ENCODE data around the gene ADGRV1. TPM values are rescaled to one million over a fixed set of nuclear protein-coding genes. Genes with fewer than 3 reads are reported as not detected.
A peak's percentile ranks its signal among the peaks of the same experiment; 100 is the strongest.

The ADGRV1 gene
- total RNA-seq, 1 experiment from 2014 or later: 0.45 TPM

DNA sequence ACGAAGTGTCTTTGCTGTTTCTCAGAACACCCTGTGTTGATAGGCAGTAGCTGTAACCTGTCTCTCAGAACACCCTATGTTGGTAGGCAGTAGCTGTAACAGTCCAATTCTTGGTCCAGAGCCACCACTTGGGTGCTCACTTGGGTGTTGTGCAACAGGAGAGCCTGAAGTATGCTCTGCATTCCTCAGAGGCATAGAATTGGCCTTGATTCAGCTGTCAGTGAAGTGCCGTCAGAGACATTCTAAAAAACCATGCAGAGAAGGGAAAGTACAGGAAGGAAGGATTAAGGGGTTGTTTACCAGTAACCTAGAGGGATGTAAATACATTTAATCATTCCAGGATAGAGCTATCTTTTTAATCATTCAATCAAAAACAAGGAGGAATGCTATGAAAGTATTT lies 593.4 kb downstream of the ADGRV1 start:
- DNase-seq (ENCODE audit: low read depth): peak; percentile 55

DNA sequence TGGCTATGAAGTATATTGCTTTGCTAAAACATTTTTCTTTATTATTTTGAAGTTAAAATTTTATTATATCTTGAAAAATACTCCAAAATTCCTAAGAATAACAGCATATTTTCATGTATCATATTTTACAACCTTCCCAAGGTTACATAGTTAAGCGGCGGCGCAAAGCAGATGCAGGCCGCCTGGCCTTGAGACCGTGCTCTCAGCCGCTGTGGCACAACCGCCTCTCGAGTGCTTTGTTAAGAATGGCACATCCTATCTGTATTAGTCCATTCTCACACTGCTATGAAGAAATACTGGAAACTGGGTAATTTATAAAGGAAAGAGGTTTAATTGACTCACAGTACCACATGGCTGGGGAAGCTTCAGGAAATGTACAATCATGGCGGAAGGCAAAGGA lies 595.7 kb downstream of the ADGRV1 start:
- no peak for DNase-seq (ENCODE audit: low read depth)

DNA sequence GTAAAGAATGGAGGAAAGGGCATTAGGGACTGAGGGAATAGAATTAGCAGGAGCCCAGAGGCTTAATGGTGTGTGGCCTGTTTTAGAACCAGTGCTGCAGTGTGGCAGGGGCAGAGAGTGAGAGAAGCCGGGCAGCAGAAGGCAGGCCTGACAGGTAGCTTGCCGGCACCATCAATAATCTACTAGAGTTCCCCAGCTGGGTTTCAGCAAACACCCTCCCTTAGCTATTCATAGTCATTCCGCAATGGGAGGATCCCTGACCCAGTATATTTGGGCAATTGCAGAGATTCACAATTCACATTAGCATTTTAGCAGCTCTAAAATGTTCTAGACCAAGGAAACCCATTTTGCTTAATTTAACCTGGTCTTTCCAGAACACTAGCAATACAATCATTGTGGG lies 596.7 kb downstream of the ADGRV1 start:
- no peak for DNase-seq (ENCODE audit: low read depth)

DNA sequence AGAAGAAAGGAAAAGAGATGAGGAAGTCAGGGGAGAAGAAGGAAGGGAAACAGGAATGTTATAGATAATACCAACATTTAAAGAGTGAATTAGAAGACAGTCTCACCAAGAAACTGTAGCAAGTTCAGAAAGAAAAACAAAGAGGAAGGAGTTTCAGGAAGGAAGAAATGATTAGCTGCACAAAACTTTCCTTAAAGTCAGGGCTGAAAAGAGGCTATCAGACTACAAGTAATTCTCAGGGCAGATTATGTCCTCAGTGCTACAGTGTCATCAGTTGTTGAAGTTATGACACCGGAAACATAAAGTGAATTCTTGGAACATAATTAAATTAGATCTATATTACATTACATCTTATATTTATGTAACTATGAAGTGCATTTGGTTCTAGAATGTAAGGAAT lies 597.6 kb downstream of the ADGRV1 start:
- DNase-seq (ENCODE audit: low read depth): no peak

DNA sequence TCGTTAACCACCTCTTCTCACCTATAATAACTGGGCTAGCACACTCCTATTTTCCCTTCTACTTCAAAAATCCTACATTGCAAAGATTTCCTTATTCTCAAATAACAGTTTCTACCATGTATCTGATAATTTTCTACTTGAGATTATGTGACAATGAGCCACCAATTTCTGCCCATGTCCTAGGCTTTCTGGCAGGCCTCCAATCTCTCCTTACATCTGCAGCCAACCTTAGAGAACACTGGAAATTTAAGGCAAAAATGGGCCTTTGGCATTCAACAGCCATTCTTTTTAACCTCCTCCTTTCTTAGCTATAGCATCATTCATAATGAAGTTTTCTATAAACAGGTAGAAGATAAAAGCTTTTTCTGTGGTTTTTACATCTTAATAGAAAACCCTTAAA lies 599.4 kb downstream of the ADGRV1 start:
- no peak for DNase-seq (ENCODE audit: low read depth)

DNA sequence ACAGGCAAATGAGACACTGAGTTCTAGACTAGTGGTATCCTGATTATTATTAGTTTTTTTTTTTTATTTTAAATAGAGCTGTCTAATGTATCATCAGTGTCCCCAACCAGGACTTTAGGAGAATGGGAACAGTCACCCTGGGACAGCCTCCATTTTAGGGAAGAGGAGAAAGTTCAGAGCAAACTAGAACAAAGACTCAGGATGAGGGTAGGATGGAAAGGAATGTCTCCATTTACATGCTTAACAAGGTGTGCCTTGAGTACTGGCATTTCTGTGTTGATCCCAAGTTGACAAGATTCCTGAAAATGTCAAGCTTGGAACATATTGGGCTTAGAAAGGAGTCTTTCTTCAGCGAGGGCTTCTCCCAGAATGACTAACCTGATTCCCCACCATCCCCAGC lies 601.0 kb downstream of the ADGRV1 start:
- no peak for DNase-seq (ENCODE audit: low read depth)

DNA sequence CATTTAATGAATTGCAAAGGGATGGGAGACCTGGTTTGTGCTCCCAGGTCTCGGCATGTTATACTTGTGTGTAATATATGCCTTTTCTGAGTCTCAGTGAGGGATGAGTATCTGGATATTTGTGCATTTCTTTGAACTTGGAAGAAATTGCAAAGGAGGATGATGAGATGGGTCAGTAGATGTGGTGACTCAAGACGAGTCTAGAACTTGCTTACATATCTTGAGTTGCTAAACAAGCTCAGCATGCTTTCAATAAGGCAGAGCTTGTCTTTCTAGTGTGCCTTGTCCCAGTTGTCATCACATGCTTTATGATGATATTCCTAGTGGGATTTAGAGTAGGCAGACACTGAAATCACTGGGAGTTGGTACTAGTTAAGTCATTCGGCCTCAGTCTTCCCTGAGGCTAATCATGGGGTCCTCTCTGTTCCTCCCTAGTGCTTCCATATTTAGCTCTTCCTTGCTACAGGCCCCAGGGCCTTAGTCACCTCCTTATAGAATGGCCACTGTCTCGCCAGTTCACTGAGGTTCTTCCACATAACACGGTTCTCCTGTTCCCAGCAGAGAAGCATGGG lies 602.2 kb downstream of the ADGRV1 start:
- DNase-seq (ENCODE audit: low read depth): no peak

DNA sequence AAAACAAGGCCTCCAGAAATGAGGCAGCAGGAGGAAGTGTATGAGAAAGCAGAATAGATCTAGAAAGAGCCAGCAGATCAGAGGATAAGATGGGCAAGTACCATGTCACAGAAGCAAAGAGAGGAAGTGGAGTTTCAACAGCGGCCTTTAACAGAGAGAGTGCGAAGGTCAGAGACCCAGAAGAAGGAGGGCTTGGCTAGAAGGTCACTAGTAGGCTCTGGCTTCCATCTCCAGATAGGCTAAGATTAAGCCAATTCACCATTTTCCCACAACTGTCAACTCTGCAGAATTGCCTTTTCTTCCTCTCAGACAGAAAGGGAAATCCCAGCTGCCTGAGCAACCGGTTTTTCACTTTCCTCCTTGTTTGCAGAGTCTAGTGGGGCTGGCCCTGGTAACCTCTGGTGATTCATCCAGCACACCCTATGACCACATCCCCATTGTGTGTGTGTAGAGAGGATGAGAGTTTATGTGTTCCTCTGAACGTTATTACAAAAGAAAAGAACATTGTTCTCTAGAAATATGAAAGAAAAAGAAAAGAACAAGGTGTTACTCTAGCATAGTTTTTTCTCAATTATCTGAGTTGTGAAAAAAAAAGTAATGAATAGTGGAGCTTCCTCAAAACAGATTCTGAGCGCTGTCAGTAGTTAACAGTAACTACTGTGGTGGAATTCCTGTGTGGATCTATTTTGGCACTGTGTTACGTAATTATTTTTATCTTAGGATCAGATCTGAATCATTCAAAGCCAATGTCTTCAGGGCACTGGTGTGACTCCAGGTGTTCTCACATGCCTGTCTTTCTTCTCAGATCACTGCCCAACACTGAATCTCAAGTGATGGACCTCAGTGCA lies 604.2 kb downstream of the ADGRV1 start:
- peak; percentile 96 for DNase-seq (ENCODE audit: low read depth)

DNA sequence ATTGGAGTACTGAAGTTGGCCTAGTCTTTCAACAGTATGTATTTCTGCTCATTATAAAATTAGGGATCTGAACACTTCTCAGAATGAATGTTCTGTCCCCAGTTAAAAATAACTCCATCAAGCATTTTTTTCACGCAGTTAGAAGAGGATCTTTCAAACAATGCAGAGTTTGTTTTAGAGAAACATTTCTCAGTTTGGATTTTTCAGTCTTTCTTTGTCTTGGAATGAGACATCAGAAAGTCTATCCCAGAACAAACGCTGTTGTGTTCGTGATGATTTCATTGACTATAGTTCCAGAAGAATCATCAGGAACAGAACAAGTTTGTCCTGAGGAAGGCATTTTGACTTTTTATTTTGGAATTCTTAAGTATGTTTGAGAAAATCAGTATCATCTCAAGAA lies 605.8 kb downstream of the ADGRV1 start:
- no peak for DNase-seq (ENCODE audit: low read depth)

DNA sequence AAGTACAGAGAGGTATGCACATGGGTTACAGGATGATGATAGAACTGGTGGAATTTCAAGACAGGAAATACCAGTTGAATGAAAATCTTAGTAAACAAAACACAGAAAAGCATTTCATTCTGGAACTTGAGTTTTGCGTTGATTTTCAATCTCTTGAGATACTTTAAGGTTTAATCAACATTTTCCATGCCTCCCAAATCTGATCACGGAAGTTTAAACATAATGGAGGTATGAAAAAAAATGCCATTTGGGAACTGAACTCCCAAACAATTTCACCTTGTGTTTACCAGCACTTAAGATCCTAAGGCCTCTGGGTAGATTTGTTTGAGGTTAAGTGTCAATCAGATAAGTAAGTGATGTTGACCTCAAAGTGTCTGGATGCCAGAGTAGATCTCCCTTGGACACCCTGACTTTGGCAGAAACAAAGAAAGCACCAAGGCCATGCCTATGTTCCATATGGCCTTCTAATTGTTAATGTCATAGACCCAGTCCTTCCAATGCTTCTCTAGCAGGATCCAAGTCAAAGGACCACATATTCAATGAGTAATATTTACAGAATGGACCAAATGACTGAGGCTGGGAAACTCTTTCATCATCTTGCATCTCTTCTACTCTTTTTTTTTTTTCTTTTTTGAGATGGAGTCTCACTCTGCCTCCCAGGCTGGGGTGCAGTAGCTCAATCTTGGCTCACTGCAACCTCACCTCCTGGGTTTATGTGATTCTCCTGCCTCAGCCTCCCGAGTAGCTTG lies 607.6 kb downstream of the ADGRV1 start:
- DNase-seq (ENCODE audit: low read depth): peak; percentile 34

DNA sequence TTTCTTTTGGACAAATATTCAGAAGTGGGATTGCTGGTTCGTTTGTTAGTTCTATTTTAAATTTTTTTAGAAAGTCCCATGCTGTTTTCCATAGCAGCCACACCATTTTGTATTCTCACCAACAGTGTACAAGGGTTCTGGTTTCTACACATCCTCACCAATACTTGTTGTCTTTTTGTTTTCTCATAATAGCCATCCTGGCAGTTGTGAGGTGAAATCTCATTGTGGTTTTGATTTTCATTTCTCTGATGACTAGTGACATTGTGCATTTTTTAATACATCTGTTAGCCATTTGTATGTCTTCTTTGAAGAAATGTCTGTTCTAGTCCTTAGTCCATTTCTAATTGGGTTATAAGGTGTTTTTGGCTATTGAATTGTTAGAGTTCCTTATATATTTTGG lies 610.3 kb downstream of the ADGRV1 start:
- DNase-seq (ENCODE audit: low read depth): no peak

DNA sequence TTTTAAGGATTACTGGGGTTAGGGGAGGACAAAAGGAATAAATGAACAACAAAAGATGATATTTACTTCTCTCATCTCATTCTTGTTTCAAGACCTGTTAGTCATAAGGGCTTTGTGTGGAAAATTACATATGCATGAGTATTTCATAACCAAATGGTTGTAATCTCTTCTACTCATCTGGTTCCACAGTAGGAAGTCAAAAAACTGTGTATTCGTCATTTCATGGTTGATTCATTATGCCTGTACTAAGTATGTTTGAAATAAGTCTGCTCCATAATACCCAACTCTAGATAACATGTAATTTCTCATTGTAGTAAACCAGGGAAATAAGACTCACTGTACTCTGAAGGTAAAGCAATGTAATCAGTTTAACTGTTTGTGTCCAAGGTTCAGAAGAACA lies 611.7 kb downstream of the ADGRV1 start:
- DNase-seq (ENCODE audit: low read depth): peak; percentile 17

DNA sequence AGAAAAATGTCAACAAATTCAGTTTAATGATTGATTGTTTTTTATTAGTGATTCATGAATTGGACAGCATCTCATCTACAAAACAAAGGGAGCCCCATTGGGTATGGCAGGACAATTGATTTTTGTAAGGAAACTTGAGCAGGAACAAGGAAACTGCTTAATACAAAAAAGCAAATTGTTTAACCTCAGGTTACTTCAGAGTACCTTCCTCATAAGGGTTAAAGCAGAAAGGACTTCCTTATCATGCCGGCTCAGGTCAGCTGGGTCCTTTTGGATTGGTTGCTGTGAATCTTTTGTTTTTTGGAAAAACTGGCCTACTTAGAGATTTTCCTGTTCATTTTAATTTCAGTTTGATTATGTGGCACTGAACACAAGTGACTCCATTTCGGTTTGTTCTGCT lies 612.7 kb downstream of the ADGRV1 start:
- DNase-seq (ENCODE audit: low read depth): no peak

DNA sequence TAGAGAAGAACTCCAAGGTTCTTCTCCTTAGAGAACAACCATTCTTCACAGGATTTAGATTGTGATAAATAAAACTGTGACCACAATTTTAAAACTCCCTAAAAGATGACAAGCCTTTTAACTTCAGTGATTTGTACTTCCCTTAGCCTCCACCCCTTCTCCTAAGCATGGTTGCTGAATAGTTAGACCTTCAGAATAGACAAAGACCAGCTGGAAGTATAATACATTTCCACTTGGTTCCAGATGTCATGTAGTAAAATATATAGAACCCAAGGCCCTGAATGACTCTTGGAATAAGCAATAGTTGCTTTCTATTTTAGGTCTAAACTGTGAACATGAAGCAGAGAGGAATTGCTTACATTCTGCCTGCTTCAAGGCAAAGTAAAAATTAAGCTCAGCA lies 615.8 kb downstream of the ADGRV1 start:
- no peak for DNase-seq (ENCODE audit: low read depth)

DNA sequence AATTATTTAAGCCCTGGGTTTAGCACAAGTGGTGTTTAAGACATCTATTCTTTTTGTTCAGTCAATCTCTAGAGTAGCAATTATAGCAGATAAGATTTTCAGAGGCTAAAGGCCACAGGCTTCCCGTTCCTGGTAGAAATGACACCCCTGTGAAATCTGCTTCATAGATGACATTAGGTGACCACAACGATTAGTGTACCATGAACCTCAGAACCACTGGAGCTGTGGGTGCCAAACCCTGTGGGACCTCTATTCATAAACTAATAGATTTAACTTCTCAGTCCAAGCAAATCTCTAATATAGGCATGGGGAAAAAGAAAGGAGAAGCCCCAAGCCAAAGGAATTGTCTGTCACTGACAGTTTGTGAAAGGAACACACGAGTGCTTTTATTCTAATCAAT lies 617.1 kb downstream of the ADGRV1 start:
- DNase-seq (ENCODE audit: low read depth): no peak

DNA sequence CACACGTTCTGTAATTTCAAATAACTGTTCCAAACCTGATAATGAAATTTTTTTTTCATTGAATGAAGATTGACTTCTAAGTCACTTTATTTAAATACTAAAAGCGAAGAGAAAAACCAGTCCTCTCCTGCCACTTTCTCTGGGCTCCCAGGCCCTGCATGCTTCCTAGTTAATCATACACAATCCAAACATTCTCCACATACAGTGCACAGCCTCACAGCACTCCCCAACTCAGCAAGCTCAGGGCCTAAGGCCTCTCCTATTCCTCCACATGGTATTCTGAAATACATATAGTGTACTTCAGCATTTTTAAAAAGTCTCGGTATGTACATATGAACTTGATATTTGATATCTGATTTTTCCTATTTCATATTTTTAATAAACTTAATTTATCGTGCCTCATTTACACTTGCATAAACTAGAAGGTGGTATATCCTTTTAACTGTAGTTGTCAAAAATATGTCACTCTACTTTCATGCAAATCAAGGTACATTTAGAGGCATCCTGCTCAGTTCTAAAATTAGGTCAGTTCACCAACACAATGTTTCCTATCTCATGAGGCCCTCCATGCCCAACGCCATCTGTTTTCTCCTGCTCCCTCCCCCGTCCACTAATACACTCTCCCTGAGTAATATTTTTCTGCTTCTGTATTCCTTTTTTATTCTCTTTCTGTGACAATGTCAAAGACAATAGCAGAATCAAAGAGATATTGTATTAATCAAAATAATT lies 617.9 kb downstream of the ADGRV1 start:
- DNase-seq (ENCODE audit: low read depth): no peak

DNA sequence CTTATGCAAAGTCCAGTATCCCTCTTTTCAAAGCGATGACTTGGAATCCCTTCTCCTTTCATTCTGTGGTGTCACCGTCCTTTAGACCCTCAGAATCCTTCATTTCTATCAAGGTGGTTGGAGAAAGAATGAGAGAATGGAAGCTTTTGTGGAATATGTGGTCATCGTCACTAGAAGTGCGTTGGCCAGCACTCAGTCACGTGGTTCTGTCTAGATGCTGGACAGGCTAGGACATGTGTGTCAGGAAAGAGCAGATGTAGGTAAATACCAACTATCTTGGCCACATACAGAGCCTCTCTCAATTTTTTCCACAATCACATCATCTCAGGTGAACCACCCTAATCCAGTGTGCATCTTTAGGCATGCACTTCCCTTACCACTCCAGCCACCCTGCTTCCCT lies 618.5 kb downstream of the ADGRV1 start:
- DNase-seq (ENCODE audit: low read depth): no peak

DNA sequence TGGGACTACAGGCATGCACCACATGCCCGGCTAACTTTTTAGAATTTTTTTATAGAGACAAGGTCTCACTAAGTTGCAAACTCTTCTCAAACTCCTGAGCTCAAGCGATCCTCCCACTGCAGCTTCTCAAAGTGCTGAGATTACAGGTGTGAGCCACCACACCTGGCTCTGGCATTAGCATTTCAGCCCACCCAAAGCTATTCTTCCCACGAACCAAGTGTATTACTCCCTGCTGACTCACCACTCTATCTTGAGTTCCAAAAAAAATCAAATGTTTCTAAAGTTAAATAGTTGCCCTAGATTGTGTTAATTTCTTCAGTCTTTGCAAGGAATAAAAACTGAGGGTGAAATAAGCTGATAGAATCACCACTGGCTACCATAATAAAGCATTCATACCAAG lies 619.0 kb downstream of the ADGRV1 start:
- no peak for DNase-seq (ENCODE audit: low read depth)

DNA sequence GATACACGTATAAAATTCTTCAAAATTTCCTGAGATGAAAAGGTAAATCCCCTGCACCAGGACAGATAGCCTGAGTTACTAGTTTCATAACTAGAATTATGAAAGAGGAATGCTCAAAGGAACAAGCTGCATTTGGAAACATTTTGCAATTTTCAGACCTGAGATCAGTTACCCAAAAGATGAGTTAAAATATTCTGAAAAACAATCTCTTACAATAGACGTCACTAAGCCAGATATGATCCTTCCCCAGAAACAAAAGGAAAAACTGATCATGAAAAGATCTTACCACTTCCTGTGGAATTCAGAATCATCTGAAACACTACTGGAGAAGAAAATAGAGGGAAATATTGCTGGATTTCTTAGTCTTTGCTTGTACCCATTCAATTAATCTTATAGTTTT lies 619.9 kb downstream of the ADGRV1 start:
- DNase-seq (ENCODE audit: low read depth): no peak

DNA sequence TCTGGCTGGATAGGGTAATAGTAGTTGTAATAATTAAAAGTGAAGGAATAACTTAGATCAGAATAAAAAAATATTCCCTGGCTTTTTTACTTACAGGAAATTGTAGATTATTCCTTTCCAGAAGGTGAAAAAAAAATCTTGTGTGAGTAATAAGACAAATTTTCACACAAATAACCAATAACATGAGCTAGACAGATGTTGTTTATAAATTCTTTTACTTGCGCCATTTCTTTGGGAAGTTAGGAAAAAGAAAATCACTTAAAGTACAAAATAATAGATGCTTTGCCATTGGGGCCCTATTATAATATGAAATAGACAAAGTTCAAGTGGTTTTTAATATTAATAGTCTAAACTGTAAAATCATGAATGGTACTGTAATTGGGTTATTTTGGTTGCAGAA lies 620.4 kb downstream of the ADGRV1 start:
- no peak for DNase-seq (ENCODE audit: low read depth)

DNA sequence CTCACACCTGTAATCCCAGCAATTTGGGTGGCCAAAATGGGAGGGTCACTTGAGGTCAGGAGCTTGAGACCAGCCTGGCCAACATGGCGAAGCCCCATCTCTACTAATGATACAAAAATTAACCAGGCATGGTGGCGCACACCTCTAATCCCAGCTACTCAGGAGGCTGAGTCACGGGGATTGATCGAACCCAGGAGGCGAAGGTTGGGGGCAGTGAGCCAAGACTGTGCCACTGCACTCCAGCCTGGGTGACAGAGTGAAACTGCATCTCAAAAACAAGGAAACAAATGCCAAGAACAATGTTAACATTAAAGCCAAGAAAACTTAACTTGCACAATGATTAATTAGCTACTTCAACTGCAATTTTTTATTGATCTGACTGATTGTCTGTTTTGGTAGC lies 621.9 kb downstream of the ADGRV1 start:
- DNase-seq (ENCODE audit: low read depth): no peak

DNA sequence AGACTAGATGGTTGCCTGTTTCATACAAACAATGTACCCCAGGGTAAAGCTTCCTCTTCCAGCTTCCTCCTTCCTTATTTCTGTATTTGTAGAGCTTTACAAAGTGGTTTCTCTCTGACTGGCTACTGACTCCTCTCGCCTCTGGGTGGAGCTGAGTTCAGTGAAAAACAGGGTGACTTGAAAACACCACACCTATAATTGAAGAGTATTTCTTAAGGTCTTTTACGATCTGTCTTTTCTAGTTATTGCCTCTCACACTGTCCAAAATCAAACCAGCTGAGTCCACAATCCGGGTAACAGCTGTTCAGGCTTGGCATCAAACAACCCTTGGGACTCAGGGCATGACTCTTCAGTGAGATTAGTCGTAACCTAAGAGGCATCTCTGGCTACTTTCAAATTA lies 624.2 kb downstream of the ADGRV1 start:
- no peak for DNase-seq (ENCODE audit: low read depth)
